Endothelial cell of umbilical vein (primary cell): ENCODE results near the gene NFATC1.

Source experiments
- CTCF ChIP-seq, 2 donors: IDR thresholded peaks; 1 replicate in 1 of 2; 2 replicates in 1 of 2; pipeline ENCODE4 v1.5.1; 2011; ENCODE audit warnings: low read length in 2 of 2, mild to moderate bottlenecking in 2 of 2, moderate library complexity in 2 of 2, control low read depth in 1 of 2, inconsistent platforms in 1 of 2, low read depth in 1 of 2; ENCODE audit not compliant: insufficient read depth in 1 of 2; ENCODE audit errors: extremely low read depth in 1 of 2
- EZH2 ChIP-seq: IDR thresholded peaks from 2 replicates; pipeline ENCODE4 v1.6.1; 2012; ENCODE audit warnings: borderline replicate concordance, low read depth, mild to moderate bottlenecking, moderate library complexity, low read length, inconsistent platforms; ENCODE audit not compliant: severe bottlenecking
- GATA2 ChIP-seq: IDR thresholded peaks from 2 replicates; pipeline ENCODE4 v1.7.0; 2011; ENCODE audit warnings: low read depth, mild to moderate bottlenecking, moderate library complexity, mixed read lengths, low read length; ENCODE audit not compliant: insufficient read length, insufficient read depth
- MAX ChIP-seq: IDR thresholded peaks from 2 replicates; pipeline ENCODE4 v1.6.1; 2011; ENCODE audit not compliant: insufficient read depth, insufficient read length
- MYC ChIP-seq: IDR thresholded peaks from one replicate; pipeline ENCODE4 v1.6.1; 2011; ENCODE audit warnings: mild to moderate bottlenecking, low read depth, low read length
- POLR2A ChIP-seq: IDR thresholded peaks from 2 replicates; pipeline ENCODE4 v1.6.1; 2012; ENCODE audit warnings: low read depth, mild to moderate bottlenecking, control low read depth, low read length
- POLR2AphosphoS5 ChIP-seq: IDR thresholded peaks from 2 replicates; pipeline ENCODE4 v1.6.1; 2012; ENCODE audit warnings: low read depth, mild to moderate bottlenecking, control low read depth, low read length, moderate library complexity; ENCODE audit not compliant: insufficient read depth

GRCh38 chr18:79448621-79449020 lies 52.9 kb downstream of the NFATC1 start:
- TF ChIP-seq POLR2A = no peak
- no peak for TF ChIP-seq CTCF (IDR thresholded peaks at IDR 0.05; ENCODE audit: extremely low read depth in 1 of 2, insufficient read depth in 1 of 2, low read depth in 1 of 2, low read length in 2 of 2)
- no peak for TF ChIP-seq MYC
- no peak for TF ChIP-seq GATA2
- no peak for TF ChIP-seq POLR2AphosphoS5
- no peak for TF ChIP-seq EZH2
- no peak for TF ChIP-seq MAX
